GM12878 (cell line): ENCODE results near the gene OR2S2. TPM values are rescaled to one million over a fixed set of nuclear protein-coding genes. Genes with fewer than 3 reads are reported as not detected.

Experiments used
- GABPA ChIP-seq: IDR thresholded peaks from 2 replicates; pipeline ENCODE4 v1.6.1; 2014; ENCODE audit warnings: antibody characterized with exemption, low read depth, mild to moderate bottlenecking, inconsistent platforms
- RB1 ChIP-seq: fragments of 450-650 bp; formaldehyde crosslinking; IDR thresholded peaks from 2 replicates; pipeline ENCODE4 v1.6.1; 2017; ENCODE audit warnings: mild to moderate bottlenecking, borderline replicate concordance
- SREBF1 ChIP-seq: IDR thresholded peaks from 2 replicates; pipeline ENCODE4 v1.6.1; 2012; ENCODE audit warnings: mild to moderate bottlenecking, low read length
- ZBED1 ChIP-seq: IDR thresholded peaks from 2 replicates; pipeline ENCODE4 v1.6.1; 2016; ENCODE audit warnings: borderline replicate concordance
- ZNF622 ChIP-seq: fragments of 450-650 bp; IDR thresholded peaks from 2 replicates; pipeline ENCODE4 v1.6.1; 2017; ENCODE audit warnings: mild to moderate bottlenecking, inconsistent platforms
- polyA plus RNA-seq, 11 experiments: library from polyadenylated mRNA; depleted of rRNA in 4 of 11; unstranded in 6 of 11; stranded (reverse) in 5 of 11; fragments of >200 nt; fragmentation: Nextera tagmentation in 4 of 11; fragmentation: Illumina TruSeq in 1 of 11; extraction: Ambion mirVana in 4 of 11; extraction: Trizol in 1 of 11; gene quantifications; 1 replicate in 1 of 11; 2 replicates in 10 of 11; pipeline versions ENCODE4 v1.2.1 to v1.2.3, GENCODE V29; 2011 to 2016; ENCODE audit warnings: inconsistent platforms in 2 of 11, missing spikeins in 2 of 11, low read depth in 1 of 11
- total RNA-seq, 4 experiments: library from RNA; depleted of rRNA in 3 of 4; stranded (reverse); fragments of >200 nt in 3 of 4; fragmentation: Illumina TruSeq in 1 of 4; extraction: Trizol in 1 of 4; gene quantifications; 2 replicates each; pipeline versions ENCODE4 v1.2.1 to v1.2.3, GENCODE V29; 2013 to 2021
- TF ChIP-seq, protein P1 (sequence below): fragments of 450-650 bp; conservative IDR thresholded peaks from 2 replicates; pipeline ENCODE4 v1.6.1; 2017; ENCODE audit warnings: mild to moderate bottlenecking, moderate library complexity
- TF ChIP-seq, protein P2 (sequence below): IDR thresholded peaks from 2 replicates; pipeline ENCODE4 v1.6.1; 2012; ENCODE audit warnings: low read length, inconsistent platforms
- TF ChIP-seq, protein P3 (sequence below): fragments of 150-350 bp; IDR thresholded peaks from 2 replicates; pipeline ENCODE4 v1.6.1; 2014; ENCODE audit warnings: mild to moderate bottlenecking, low read depth, low read length
- TF ChIP-seq, protein P4 (sequence below): fragments of 450-650 bp; formaldehyde crosslinking; IDR thresholded peaks from 2 replicates; pipeline ENCODE4 v1.4.0; 2022; ENCODE audit warnings: mild to moderate bottlenecking, moderate library complexity
- TF ChIP-seq, protein P5 (sequence below): IDR thresholded peaks from 2 replicates; pipeline ENCODE4 v1.6.1; 2012; ENCODE audit warnings: low read depth, low read length, improper control_type of control experiment

The OR2S2 gene
- total and polyA plus RNA-seq, 10 of the 15 experiments (the other 5 are each of a cell fraction or from before 2014, with no cell fraction given): not detected

DNA sequence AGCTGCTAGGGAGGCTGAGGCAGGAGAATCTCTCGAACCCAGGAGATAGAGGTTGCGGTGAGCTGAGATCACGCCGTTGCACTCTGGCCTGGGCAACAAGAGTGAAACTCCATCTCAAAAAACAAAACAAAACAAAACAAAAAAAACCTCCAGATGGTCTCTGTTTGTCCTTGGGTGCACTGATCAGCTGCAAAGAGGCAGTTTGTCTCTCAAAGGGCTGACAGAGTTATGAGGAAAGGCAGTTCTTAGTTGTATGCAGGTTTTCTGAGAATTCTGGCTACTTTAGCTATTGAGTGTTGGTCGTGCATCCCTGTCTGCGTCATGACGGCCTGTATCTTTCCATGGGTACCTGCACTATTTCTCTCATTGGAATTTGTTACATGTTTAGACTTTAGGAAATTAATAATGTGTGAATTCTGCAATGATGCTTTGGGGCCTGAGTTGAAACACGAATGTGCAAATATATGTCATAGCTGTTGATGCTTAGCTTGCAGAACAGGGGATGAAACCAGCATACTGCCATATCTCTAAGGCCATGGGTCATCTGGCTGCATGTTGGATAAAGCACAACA, 18.2 kb downstream of the OR2S2 start (continued):
- TF ChIP-seq, protein P1, sequence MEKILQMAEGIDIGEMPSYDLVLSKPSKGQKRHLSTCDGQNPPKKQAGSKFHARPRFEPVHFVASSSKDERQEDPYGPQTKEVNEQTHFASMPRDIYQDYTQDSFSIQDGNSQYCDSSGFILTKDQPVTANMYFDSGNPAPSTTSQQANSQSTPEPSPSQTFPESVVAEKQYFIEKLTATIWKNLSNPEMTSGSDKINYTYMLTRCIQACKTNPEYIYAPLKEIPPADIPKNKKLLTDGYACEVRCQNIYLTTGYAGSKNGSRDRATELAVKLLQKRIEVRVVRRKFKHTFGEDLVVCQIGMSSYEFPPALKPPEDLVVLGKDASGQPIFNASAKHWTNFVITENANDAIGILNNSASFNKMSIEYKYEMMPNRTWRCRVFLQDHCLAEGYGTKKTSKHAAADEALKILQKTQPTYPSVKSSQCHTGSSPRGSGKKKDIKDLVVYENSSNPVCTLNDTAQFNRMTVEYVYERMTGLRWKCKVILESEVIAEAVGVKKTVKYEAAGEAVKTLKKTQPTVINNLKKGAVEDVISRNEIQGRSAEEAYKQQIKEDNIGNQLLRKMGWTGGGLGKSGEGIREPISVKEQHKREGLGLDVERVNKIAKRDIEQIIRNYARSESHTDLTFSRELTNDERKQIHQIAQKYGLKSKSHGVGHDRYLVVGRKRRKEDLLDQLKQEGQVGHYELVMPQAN: no peak
- TF ChIP-seq GABPA (no peak), ZBED1 (no peak), SREBF1 (no peak), ZNF622 (no peak), RB1 (no peak)
- TF ChIP-seq, protein P2, sequence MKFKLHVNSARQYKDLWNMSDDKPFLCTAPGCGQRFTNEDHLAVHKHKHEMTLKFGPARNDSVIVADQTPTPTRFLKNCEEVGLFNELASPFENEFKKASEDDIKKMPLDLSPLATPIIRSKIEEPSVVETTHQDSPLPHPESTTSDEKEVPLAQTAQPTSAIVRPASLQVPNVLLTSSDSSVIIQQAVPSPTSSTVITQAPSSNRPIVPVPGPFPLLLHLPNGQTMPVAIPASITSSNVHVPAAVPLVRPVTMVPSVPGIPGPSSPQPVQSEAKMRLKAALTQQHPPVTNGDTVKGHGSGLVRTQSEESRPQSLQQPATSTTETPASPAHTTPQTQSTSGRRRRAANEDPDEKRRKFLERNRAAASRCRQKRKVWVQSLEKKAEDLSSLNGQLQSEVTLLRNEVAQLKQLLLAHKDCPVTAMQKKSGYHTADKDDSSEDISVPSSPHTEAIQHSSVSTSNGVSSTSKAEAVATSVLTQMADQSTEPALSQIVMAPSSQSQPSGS: no peak
- TF ChIP-seq, protein P3, sequence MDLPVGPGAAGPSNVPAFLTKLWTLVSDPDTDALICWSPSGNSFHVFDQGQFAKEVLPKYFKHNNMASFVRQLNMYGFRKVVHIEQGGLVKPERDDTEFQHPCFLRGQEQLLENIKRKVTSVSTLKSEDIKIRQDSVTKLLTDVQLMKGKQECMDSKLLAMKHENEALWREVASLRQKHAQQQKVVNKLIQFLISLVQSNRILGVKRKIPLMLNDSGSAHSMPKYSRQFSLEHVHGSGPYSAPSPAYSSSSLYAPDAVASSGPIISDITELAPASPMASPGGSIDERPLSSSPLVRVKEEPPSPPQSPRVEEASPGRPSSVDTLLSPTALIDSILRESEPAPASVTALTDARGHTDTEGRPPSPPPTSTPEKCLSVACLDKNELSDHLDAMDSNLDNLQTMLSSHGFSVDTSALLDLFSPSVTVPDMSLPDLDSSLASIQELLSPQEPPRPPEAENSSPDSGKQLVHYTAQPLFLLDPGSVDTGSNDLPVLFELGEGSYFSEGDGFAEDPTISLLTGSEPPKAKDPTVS: no peak
- TF ChIP-seq, protein P4, sequence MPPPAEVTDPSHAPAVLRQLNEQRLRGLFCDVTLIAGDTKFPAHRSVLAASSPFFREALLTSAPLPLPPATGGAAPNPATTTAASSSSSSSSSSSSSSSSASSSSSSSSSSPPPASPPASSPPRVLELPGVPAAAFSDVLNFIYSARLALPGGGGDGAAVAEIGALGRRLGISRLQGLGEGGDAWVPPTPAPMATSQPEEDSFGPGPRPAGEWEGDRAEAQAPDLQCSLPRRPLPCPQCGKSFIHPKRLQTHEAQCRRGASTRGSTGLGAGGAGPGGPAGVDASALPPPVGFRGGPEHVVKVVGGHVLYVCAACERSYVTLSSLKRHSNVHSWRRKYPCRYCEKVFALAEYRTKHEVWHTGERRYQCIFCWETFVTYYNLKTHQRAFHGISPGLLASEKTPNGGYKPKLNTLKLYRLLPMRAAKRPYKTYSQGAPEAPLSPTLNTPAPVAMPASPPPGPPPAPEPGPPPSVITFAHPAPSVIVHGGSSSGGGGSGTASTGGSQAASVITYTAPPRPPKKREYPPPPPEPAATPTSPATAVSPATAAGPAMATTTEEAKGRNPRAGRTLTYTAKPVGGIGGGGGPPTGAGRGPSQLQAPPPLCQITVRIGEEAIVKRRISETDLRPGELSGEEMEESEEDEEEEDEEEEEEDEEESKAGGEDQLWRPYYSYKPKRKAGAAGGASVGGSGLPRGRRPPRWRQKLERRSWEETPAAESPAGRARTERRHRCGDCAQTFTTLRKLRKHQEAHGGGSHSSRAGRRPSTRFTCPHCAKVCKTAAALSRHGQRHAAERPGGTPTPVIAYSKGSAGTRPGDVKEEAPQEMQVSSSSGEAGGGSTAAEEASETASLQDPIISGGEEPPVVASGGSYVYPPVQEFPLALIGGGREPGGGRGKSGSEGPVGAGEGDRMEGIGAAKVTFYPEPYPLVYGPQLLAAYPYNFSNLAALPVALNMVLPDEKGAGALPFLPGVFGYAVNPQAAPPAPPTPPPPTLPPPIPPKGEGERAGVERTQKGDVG (CRISPR knock-in tag): no peak
- TF ChIP-seq, protein P5, sequence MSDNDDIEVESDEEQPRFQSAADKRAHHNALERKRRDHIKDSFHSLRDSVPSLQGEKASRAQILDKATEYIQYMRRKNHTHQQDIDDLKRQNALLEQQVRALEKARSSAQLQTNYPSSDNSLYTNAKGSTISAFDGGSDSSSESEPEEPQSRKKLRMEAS: no peak
